Measurements from ENCODE around the gene NUCKS1. TPM values are rescaled to one million over a fixed set of nuclear protein-coding genes. Genes with fewer than 3 reads are reported as not detected.

The NUCKS1 gene
- polyA plus RNA-seq, 3 donors: 4.2 to 4.9 (median 4.2) TPM

GRCh38 chr1:205687242-205687641, 62.7 kb downstream of the NUCKS1 start:
- Histone ChIP-seq H3K4me3 (replicated peaks in 1 of 3; ENCODE audit: low read depth in 2 of 3, low read length in 3 of 3) (no peak overlapping the region), H3K36me3 (replicated peaks in 1 of 2; ENCODE audit: control insufficient read depth in 1 of 2, insufficient read depth in 2 of 2, low read length in 2 of 2) (no peaks in the 10 kb centered on the region), H2AFZ (ENCODE audit: insufficient read depth, low read depth, low read length, poor library complexity, severe bottlenecking) (no peak overlapping the region), H3K79me2 (ENCODE audit: insufficient read depth, low read length) (no peaks in the 10 kb centered on the region), H3K4me1 (ENCODE audit: control insufficient read depth in 1 of 2, insufficient read depth in 2 of 2, low read length in 2 of 2) (no peaks in the 10 kb centered on the region), H4K20me1 (ENCODE audit: insufficient read depth, low read length) (no peaks in the 10 kb centered on the region), H3K9me3 (replicated peaks in 1 of 2; ENCODE audit: control insufficient read depth in 1 of 2, insufficient read depth in 1 of 2, low read length in 2 of 2) (no peaks in the 10 kb centered on the region), H3K9ac (ENCODE audit: insufficient read depth, low read length, poor library complexity, severe bottlenecking) (no peak overlapping the region), H3K27ac (ENCODE audit: low read depth in 1 of 2, low read length in 2 of 2) (no peak overlapping the region), H3K27me3 (ENCODE audit: control insufficient read depth in 2 of 2, insufficient read depth in 2 of 2, low read length in 2 of 2) (no peaks in the 10 kb centered on the region), H3K4me2 (replicated peaks; ENCODE audit: extremely low read depth, low read length, poor library complexity, severe bottlenecking) (no peak overlapping the region)
- Mint-ChIP-seq H3K4me1 (no peaks in the 10 kb centered on the region), H3K27me3 (ENCODE audit: low read depth in 3 of 3) (peaks cover 3 to 5% (median 4%) of the 10 kb centered on the region in 3 donors), H3K9me3 (peaks cover 0 to 3% (median 0%) of the 10 kb centered on the region in 7 donors), H3K36me3 (no peaks in the 10 kb centered on the region), H3K4me3 (no peak overlapping the region), H3K27ac (peak overlapping the region in 1 of 7 donors; percentile 55)
- whole genome bisulfite sequencing (ENCODE audit: insufficient coverage): 100% methylated on average over 1 of the region's 2 CpGs
- intact Hi-C loops (cut with micrococcal nuclease): no loop called here
- DNase-seq: no peak
- TF ChIP-seq CTCF (IDR thresholded peaks at IDR 0.05): no peak

GRCh38 chr1:205681364-205681763, 68.6 kb downstream of the NUCKS1 start:
- Mint-ChIP-seq H3K4me3 (peak overlapping the region; percentile 61 to 73), H3K27me3 (ENCODE audit: low read depth in 3 of 3) (peaks cover 24 to 34% (median 29%) of the 10 kb centered on the region in 3 donors), H3K4me1 (peaks cover 24% of the 10 kb centered on the region), H3K36me3 (peaks cover 0 to 7% of the 10 kb centered on the region in 2 donors), H3K9me3 (peaks cover 0 to 11% (median 1%) of the 10 kb centered on the region in 7 donors), H3K27ac (peak overlapping the region in 1 of 7 donors; percentile 44)
- H3K27ac ChIP-seq (ENCODE audit: low read depth in 1 of 2, low read length in 2 of 2): no peak overlapping the region
- WGBS (ENCODE audit: insufficient coverage): 80% methylated on average over 1 of the region's 3 CpGs
- peaks cover 0 to 6% of the 10 kb centered on the region in 2 donors for H3K9me3 ChIP-seq (replicated peaks in 1 of 2; ENCODE audit: control insufficient read depth in 1 of 2, insufficient read depth in 1 of 2, low read length in 2 of 2)
- peaks cover 19 to 30% of the 10 kb centered on the region in 2 donors for H3K4me1 ChIP-seq (ENCODE audit: control insufficient read depth in 1 of 2, insufficient read depth in 2 of 2, low read length in 2 of 2)
- H3K27me3 ChIP-seq (ENCODE audit: control insufficient read depth in 2 of 2, insufficient read depth in 2 of 2, low read length in 2 of 2): peaks cover 7 to 26% of the 10 kb centered on the region in 2 donors
- H3K9ac ChIP-seq (ENCODE audit: insufficient read depth, low read length, poor library complexity, severe bottlenecking): no peak overlapping the region
- no peak overlapping the region for H3K4me2 ChIP-seq (replicated peaks; ENCODE audit: extremely low read depth, low read length, poor library complexity, severe bottlenecking)
- no peaks in the 10 kb centered on the region for H3K36me3 ChIP-seq (replicated peaks in 1 of 2; ENCODE audit: control insufficient read depth in 1 of 2, insufficient read depth in 2 of 2, low read length in 2 of 2)
- intact Hi-C loops (cut with micrococcal nuclease): no loop called here
- no peak for TF ChIP-seq CTCF (IDR thresholded peaks at IDR 0.05)
- DNase-seq: no peak
- H3K79me2 ChIP-seq (ENCODE audit: insufficient read depth, low read length): no peaks in the 10 kb centered on the region
- no peaks in the 10 kb centered on the region for H4K20me1 ChIP-seq (ENCODE audit: insufficient read depth, low read length)
- H2AFZ ChIP-seq (ENCODE audit: insufficient read depth, low read depth, low read length, poor library complexity, severe bottlenecking): no peak overlapping the region
- no peak overlapping the region for H3K4me3 ChIP-seq (replicated peaks in 1 of 3; ENCODE audit: low read depth in 2 of 3, low read length in 3 of 3)
